ENCODE data around the gene SH3RF1. TPM values are rescaled to one million over a fixed set of nuclear protein-coding genes. Genes with fewer than 3 reads are reported as not detected.

SH3RF1 gene
- total and polyA plus RNA-seq, 2 of the 8 experiments (the other 6 are each of a cell fraction or from before 2014, with no cell fraction given), result 6.9 to 15.1 TPM

- TF ChIP-seq POLR2AphosphoS5 (IDR thresholded peaks at IDR 0.05; ENCODE audit: low read depth, low read length) (no peak), PHF8 (conservative IDR thresholded peaks at IDR 0.05; ENCODE audit: low read depth, low read length) (no peak), BACH1 (IDR thresholded peaks at IDR 0.05; ENCODE audit: low read length) (no peak), ASH2L (IDR thresholded peaks at IDR 0.05; ENCODE audit: low read length) (no peak), CBX8 (IDR thresholded peaks at IDR 0.05; ENCODE audit: borderline replicate concordance, low read depth, low read length) (no peak), JUND (IDR thresholded peaks at IDR 0.05; ENCODE audit: low read length) (no peak), EGR1 (IDR thresholded peaks at IDR 0.05; ENCODE audit: borderline replicate concordance, low read depth, low read length) (no peak)
Measured at GRCh38 chr4:169286562-169287301, 16.0 kb upstream of the SH3RF1 start (continued).
